ENCODE results near the gene EDARADD.
"Not testable (repeated sequence)": the region's sequence is repeated elsewhere in the genome, so short reads cannot be mapped to it uniquely, and the experiment has no call there.

Gene EDARADD

DNA sequence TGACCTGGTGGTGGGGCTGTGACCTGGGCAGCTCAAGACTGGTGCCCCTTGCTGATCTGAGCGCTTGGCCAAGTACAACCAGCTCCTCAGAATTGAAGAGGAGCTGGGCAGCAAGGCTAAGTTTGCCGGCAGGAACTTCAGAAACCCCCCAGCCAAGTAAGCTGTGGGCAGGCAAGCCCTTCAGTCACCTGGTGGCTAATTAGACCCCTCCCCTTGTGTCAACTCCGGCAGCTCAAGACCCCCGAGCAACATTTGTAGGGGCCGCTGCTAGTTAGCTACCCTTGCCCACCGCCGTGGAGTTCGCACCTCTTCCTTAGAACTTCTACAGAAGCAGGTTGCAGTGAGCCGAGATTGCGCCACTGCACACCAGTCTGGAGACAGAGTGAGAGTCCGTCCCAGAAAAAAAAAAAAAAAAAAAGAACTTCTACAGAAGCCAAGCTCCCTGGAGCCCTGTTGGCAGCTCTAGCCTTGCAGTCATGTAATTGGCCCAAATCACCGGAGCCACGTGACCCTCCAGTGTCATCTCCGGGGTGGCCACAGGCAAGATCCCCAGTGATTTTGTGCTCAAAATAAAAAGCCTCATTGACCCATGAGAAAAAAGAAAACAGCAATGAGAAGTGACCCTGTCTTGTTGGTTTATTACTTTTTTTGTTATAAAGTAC is 90.4 kb downstream of the EDARADD start:
- DNase-seq (ENCODE audit: low read depth in 2 of 2, low spot score in 1 of 2), result no peak

DNA sequence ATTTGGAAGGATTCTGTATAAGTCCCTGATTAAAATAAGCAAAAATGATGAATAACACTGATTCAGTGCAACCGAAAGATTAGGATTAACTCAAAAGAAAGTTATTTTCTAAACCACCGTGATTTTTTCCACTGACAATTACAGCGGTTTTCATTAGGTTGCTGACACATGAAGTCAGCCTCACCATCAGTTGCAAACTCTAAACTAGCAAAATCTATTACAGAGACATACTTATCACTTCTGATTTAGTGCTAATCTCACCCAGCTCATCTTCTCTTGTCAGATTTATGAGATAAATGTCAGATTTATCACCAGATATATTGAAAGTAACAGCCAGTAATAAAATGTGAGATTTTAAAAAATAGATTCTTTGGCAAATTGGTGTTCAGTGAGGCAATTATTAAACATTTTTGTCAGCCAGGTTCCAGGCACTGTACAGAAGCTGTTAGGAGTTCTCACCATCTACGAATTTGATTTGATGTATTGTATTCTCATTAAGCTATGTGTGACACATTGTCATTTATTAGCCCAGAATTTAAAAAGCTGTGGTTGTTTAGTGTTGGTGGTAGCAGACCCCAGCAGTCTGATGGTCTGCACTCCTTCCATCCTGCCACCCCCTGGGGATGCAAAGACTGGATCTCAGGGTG is 92.4 kb downstream of the EDARADD start:
- DNase-seq (ENCODE audit: low read depth in 2 of 2, low spot score in 1 of 2), result no peak

DNA sequence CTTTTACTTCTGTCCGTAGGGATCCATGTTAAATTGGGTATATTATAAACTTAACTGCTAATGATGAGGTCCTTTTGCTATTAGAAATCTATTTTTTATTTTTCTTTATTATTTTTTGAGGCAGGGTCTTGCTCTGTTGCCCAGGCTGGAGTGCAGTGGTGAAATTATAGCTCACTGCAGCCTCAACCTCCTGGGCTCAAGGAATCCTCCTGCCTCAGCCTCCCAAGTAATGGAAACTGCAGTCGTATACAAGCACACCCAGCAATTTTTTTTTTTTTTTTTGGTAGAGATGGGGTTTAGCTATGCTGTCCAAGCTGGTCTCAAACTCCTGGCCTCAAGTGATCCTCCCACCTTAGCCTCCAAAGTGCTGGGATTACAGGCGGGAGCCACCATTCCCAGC is 95.1 kb downstream of the EDARADD start:
- DNase-seq (ENCODE audit: low read depth in 2 of 2, low spot score in 1 of 2), result not testable (repeated sequence)

DNA sequence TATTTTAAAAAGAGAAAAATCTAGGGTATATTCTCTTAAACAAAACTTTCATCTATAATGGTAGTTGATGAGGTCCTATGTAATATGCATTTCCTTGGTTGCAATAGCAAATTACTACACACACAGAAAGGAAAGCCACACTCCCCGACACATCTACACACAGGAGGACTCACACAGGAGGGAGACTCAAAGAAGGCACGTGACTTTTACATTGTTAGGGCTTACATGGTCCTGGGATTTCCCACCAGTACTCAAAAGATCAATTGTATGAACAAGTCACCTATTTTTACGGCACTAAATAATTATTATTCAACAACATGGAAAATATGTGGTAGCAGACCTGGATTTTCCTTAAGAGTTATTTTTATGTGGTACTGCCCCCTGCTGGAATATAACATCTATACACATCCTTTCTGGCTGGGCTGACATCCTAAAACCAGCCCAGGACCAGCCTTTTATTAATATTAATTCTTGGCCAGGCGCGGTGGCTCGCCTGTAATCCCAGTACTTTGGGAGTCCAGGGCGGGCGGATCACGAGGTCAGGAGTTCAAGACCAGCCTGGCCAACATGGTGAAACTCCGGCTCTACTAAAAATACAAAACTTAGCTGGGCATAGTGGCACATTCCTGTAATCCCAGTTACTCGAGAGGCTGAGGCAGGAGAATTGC is 95.8 kb downstream of the EDARADD start:
- DNase-seq (ENCODE audit: low read depth in 2 of 2, low spot score in 1 of 2), result no peak

DNA sequence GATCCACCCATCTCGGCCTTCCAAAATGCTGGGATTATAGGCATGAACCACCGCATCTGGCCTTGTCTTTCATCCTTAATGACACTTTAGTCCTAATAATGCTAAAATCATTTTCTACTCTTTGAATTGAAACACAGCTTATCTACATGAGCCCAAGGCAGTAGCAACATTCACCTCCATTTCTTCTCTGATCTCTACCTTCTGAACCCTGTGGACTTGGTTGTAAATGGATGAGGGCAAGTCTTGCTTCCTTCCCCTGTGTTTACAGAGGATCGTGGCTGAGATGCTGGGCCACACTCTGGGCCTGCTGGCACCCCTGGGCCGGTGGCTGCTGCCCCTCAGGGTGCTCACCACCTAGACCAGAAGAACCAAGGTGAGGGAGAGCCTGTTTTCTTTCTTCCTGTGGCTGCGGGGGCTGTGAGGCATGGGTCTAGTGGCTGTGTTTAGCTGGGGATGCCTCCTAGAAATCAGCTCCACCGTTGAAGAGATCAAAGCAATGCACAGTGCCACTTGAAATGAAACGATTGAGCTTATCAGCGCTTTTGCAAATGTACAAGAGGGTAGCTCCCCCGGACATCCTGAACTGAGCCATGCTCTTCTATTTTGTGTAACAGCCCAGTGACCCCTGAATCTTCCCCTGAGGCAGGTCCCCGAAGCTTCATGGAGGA is 97.5 kb downstream of the EDARADD start:
- DNase-seq (ENCODE audit: low read depth in 2 of 2, low spot score in 1 of 2), result no peak

DNA sequence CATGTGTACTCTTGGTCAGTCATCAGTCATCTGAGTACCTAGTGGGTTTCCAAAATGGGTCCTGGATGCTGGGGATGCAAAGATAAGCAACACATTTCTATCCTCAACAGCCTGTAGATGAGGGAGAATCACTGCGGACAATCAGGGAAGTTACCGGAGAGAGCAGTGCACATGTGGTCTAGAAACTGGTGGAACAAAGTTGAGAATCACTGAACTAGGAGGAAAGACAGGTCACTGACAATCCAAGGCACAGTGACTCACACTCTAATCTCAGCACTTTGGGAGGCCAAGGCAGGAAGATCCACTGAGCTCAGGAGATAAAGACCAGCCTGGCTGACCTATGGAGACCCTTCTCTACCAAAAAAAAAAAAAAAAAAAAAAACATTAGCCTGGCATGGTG is 98.3 kb downstream of the EDARADD start:
- DNase-seq (ENCODE audit: low read depth in 2 of 2, low spot score in 1 of 2), result no peak

DNA sequence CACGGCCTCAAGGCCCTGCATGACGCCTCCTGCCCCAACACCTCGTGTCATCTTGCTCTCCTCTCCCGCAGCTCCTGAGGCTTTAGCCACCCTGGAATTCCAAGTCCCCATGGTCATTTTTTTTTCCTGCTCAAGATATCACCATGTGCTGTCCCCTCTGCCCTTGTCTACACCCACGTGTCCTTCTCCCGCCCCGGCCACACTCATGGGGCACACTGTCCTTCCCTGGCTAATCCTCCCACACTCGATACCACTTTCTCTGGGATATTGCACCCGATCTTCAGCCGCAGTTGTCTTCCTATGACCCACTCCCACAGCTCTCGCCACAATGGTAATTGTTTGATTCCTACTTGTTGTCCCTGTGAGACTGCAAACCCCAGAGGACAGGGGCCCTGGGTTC is 100.0 kb downstream of the EDARADD start:
- no peak for DNase-seq (ENCODE audit: low read depth in 2 of 2, low spot score in 1 of 2)

DNA sequence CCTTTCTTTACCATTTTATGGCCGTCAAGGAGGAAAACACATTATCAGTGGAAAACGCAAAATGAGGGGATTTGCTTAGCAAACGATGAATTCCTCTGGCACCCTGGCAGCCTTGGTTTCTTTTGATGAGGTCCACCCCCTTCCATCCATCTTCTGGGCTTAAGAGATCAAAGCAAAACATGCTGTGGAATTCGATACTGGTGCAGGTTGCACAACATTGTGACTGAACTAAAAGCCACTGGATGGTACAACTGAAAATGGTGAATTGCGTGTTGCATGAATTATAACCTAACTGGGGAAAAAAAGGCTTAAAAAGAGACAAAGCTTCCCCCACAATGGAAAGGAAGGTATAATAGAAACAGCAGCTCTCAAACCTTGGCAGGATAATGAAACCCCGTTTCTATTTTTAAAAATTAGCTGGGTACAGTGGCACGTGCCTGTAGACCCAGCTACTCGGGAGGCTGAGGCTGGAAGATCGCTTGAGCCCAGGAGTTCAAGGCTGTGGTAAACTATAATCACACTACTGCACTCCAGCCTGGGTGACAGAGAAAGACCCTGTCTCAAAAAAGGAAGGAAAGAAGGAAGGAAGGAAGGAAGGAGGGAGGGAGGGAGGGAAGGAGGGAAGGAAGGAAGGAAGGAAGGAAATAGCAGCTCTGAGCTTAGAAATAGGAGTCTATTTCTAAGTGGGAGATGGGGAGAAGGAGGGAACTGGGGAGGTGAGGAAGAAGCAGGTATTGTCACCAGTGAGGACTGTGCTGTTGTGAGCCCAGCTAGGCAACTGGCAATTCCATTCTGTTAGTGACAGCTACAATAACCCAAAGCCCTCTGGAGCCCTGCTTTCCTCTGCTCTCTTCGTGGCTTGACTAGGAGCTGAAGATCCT is 100.7 kb downstream of the EDARADD start:
- DNase-seq (ENCODE audit: low read depth in 2 of 2, low spot score in 1 of 2), result no peak

DNA sequence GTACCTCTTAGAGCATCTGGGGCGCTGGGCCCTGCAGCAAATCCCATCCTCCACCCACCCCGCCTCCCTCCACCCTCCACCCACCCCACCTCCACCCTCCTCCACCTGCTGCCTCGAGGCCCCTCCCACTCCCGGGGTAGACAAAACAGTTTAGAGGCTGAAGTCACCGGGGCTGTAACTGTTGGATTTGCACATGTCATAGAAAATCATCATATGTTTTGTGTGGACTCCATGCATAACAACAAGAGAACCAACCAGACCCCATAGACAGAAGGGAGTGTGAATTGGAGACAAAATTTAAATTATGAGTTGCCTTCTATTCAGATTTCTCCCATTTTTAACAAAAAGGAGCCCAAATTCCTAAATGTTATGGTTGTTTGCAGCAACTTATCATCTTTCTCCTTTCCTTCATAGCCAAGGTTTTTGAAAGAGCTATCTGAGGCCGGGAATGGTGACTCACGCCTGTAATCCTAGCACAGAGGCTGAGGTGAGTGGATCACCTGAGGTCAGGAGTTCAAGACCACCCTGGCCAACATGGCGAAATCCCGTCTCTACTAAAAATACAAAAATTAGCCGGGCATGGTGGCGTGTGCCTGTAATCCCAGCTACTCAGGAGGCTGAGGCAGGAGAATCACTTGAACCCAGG is 101.5 kb downstream of the EDARADD start:
- no peak for DNase-seq (ENCODE audit: low read depth in 2 of 2, low spot score in 1 of 2)

DNA sequence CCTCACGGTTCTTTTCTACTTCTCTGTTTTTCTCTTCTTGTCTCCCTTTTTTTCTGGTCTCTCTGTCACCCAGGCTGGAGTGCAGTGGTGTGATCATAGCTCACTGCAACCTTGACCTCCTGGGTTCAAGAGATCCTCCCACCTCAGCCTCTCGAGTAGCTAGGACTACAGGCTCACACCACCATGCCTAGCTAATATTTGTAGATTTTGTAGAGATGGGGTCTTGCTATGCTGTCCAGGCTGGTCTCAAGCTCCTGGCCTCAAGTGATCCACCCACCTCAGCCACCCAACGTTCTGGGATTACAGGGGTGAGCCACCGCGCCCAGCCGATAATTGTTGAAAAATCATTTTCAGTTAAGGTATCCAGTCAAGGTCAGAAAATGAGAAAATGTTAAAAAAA is 103.8 kb downstream of the EDARADD start:
- no peak for DNase-seq (ENCODE audit: low read depth in 2 of 2, low spot score in 1 of 2)

DNA sequence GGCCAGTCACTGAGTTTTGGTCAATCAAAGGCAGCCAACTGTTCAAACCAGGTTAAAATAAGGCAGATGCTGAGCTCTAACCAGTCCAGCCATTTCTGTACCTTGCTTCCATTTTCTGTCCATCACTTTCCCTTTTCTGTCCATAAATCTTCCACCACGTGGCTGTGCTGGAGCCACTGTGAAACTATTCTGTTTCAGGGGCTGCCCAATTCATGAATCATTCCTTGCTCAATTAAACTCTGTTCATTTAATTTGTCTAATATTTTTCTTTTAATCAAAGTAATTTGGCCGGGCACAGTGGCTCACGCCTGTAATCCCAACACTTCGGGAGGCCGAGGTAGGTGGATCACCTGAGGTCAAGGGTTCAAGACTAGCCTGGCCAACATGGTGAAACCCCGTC is 107.0 kb downstream of the EDARADD start:
- DNase-seq (ENCODE audit: low read depth in 2 of 2, low spot score in 1 of 2), result no peak

DNA sequence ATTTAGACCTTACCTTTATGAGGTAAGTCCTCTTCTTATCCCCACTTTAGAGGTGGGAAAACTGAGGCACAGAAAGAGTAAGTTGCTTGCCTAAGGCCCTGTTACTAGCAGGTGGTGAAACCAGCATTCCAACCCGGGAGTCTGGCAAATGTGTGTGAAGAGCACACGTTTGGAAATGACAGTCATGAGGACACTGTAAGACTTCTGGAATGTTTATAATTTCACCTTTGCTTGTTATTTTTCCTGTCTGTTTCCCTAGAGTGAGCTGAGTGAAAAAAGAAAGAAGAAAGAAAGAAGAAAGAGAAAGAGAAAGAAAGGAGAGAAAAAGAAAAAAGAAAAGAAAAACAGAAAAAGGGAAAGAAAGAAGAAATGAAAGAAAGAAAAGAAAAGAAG is 108.5 kb downstream of the EDARADD start:
- DNase-seq (ENCODE audit: low read depth in 2 of 2, low spot score in 1 of 2), result no peak

DNA sequence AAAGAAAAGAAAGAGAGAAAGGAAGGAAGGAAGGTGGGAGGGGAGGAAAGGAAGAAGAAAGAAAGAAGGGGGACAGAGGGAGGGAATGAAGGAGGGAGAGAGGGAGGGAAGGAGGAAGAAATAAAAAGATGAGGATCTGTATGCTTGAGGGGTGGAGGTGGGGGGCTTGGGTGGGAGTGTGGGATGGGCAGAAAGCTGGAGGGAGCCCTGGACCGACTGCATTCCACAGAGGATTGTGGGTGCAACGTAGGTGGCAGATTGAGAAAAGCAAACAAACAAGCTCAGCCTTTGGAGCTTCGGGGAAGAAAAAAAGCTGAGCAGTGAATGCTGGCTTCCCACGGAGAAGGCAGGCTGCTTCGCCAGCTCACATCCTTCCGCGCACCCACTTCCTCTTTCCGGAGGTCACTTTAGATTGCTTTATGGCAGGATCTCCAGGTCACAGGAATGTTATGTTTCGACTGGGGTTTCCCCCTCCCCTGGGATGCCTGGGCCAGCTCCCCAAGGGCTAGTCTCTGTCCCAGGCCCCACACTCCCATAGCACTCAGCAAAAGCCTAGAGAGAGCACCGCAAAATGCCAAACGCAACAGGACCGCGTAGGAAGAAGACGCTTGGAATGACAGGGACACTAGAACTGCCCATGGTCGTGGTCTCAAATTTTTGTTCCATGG is 109.0 kb downstream of the EDARADD start:
- DNase-seq (ENCODE audit: low read depth in 2 of 2, low spot score in 1 of 2), result no peak

DNA sequence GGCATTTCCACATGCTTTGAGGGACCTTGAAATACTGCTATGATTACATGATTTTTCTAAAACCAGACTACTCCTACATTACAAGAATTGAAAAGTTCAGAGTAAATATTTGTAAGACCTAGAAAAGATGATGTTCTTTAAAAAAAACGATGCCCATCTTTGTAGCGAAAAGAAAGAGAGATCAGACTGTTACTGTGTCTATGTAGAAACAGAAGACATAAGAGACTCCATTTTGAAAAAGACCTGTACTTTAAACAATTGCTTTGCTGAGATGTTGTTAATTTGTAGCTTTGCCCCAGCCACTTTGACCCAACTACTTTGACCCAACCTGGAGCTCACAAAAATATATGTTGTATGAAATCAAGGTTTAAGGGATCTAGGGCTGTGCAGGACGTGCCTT is 110.3 kb downstream of the EDARADD start:
- not testable (repeated sequence) for DNase-seq (ENCODE audit: low read depth in 2 of 2, low spot score in 1 of 2)

DNA sequence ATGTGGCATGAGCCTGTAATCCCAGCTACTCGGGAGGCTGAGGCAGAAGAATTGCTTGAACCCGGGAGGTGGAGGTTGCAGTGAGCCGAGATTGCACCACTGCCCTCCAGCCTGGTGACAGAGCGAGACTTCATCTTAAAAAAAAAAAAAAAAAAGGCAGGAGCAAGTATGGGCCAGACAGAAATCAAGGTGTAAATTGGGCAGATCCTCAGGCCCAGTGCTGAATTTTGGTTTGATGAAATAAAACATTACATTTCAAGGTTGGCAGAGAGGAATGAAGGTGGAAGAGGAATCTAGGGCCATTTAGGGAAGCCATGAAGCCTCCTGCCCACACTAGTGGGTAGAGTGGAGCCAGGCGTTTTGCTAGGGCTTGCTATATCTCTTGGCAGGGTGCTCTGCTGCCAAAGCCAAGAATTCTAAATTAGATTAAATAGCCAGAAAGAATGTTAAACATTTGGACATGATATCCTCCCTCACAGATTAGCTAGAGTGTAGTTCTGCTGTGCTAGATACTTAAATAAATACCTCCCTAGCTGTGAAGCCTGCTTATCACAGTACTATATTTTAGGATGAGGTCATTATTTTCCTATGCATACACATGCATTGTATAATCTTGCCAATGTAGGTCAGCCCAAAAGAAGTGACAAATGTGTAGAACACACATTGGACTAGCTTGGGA is 113.1 kb downstream of the EDARADD start:
- DNase-seq (ENCODE audit: low read depth in 2 of 2, low spot score in 1 of 2), result no peak

DNA sequence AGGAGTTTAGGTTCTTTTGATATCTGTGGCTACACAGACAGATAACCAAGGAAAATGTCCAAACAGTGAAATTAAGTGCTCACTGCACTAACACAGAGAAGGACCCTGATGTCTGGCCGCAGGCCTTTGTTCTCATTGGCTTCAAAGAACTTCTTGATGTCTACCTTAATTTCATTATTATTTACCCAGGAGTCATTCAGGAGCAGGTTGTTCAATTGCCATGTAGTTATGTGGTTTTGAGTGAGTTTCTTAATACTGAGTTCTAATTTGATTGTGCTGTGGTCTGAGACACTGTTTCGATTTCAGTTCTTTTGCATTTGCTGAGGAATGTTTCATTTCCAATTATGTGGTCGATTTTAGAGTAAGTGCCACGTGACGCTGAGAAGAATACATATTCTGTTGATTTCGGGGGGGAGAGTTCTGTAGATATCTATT is 114.5 kb downstream of the EDARADD start:
- no peak for DNase-seq (ENCODE audit: low read depth in 2 of 2, low spot score in 1 of 2)

DNA sequence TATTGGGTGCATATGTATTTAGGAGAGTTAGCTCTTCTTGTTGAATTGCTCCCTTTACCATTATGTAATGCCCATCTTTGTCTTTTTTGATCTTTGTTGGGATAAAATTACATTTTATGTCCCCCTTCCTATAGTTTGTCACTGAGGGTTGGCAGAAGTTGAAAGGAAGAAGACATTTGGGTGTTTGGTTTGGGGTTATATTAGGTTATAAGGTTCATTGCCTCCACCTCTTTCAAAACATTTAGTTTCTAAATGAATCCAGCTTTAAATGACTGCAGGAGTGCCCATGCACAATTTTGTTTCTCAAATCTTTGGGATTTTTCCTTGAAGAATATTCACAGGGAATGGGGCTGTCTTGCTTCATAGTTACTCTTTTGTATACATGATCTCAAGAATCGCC is 115.1 kb downstream of the EDARADD start:
- DNase-seq (ENCODE audit: low read depth in 2 of 2, low spot score in 1 of 2), result no peak

DNA sequence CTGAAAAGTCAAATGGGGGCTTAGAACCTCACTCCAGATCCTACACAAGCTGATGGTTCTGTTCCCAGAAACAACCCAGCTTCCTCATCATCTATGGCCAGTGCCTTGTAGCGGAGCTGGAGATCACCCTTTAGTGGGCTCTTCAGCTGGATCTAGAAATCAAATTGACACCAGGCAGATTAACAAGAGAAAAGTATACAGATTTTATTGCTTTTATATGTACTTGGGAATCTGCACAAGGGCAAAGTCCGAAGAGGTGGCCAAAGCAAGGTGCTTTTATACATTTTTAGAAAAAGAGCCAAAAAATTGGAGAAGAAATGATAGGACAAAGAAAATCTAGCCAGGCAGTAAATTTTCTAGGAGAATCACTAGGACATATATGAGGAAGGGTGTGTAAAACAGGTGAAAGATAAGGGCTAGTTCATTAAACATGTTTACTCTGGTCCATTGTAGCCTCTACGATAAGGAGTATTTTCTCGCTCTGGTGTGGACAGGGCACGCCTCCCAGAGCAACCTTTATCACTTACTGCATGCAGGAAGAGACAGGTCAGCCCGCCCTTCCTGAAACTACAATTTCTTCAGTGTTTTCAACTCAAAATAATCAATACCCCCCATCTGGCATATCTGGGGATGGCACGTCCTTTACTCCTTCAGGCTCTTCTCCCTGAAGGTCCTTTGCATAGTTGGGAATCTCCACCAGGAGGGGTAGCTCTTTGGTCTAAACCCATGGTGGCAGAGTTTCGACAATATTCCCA is 115.7 kb downstream of the EDARADD start:
- DNase-seq (ENCODE audit: low read depth in 2 of 2, low spot score in 1 of 2), result no peak
